Esophagus squamous epithelium (tissue), 4 donors: ENCODE results near the gene KCNB1.

Experiments
- POLR2A ChIP-seq, 4 donors: fragments of 450-650 bp; IDR thresholded peaks; one replicate each; pipeline ENCODE4 v1.6.1; 2017; ENCODE audit warnings: antibody characterized with exemption in 4 of 4, mild to moderate bottlenecking in 4 of 4, moderate library complexity in 3 of 4
- TF ChIP-seq, protein P1 (sequence below), 6 experiments: fragments of 450-650 bp in 4 of 6; fragments of 200-600 bp in 2 of 6; sonication (generic) in 2 of 6; IDR thresholded peaks; one replicate each; pipeline ENCODE4 v1.5.1; 2016 to 2019; ENCODE audit warnings: antibody characterized with exemption in 6 of 6, mild to moderate bottlenecking in 4 of 6, moderate library complexity in 4 of 6

GRCh38 chr20:49386848-49387580 is 95.5 kb downstream of the KCNB1 start:
- TF ChIP-seq, protein P1, sequence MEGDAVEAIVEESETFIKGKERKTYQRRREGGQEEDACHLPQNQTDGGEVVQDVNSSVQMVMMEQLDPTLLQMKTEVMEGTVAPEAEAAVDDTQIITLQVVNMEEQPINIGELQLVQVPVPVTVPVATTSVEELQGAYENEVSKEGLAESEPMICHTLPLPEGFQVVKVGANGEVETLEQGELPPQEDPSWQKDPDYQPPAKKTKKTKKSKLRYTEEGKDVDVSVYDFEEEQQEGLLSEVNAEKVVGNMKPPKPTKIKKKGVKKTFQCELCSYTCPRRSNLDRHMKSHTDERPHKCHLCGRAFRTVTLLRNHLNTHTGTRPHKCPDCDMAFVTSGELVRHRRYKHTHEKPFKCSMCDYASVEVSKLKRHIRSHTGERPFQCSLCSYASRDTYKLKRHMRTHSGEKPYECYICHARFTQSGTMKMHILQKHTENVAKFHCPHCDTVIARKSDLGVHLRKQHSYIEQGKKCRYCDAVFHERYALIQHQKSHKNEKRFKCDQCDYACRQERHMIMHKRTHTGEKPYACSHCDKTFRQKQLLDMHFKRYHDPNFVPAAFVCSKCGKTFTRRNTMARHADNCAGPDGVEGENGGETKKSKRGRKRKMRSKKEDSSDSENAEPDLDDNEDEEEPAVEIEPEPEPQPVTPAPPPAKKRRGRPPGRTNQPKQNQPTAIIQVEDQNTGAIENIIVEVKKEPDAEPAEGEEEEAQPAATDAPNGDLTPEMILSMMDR (IDR thresholded peaks at IDR 0.05): no peak
- no peak for TF ChIP-seq POLR2A (IDR thresholded peaks at IDR 0.05)
